SJSA1 (cell line): ENCODE measurements around the gene NDUFB10. TPM values are rescaled to one million over a fixed set of nuclear protein-coding genes. Genes with fewer than 3 reads are reported as not detected.

ENCODE experiments used
- DNase-seq, 2 experiments: peaks; one replicate each; pipeline ENCODE4 v3.0.0-alpha.2; 2015 to 2020; ENCODE audit warnings: low spot score in 2 of 2, low read depth in 1 of 2
- H3K27ac ChIP-seq: fragments of 250-450 bp; sonication (Bioruptor Pico); 2 replicates; pipeline ENCODE4 v1.5.1; 2020; ENCODE audit warnings: mild to moderate bottlenecking, moderate library complexity
- H3K27me3 ChIP-seq: fragments of 250-450 bp; sonication (Bioruptor Pico); replicated peaks from 2 replicates; pipeline ENCODE4 v1.5.1; 2020; ENCODE audit warnings: mild to moderate bottlenecking, moderate library complexity
- H3K36me3 ChIP-seq: fragments of 250-450 bp; sonication (Bioruptor Pico); 2 replicates; pipeline ENCODE4 v1.5.1; 2020; ENCODE audit warnings: mild to moderate bottlenecking
- H3K4me1 ChIP-seq: fragments of 250-450 bp; sonication (Bioruptor Pico); replicated peaks from 2 replicates; pipeline ENCODE4 v1.6.1; 2021; ENCODE audit warnings: mild to moderate bottlenecking
- H3K4me3 ChIP-seq: fragments of 250-450 bp; sonication (Bioruptor Pico); 2 replicates; pipeline ENCODE4 v1.5.1; 2020; ENCODE audit warnings: mild to moderate bottlenecking
- H3K9me3 ChIP-seq: fragments of 250-450 bp; sonication (Bioruptor Pico); replicated peaks from 2 replicates; pipeline ENCODE4 v1.5.1; 2020; ENCODE audit warnings: mild to moderate bottlenecking
- total RNA-seq: library from RNA; depleted of rRNA; stranded (reverse); fragments of >200 nt; shearing (Covaris generic); gene quantifications from 2 replicates; pipeline ENCODE4 v1.2.3, GENCODE V29; 2014

The NDUFB10 gene
- total RNA-seq, 1 experiment from 2014 or later, result 273 TPM

GRCh38 chr16:1998852-1999801 is 39.8 kb downstream of the NDUFB10 start:
- no peak for DNase-seq
- H3K36me3 ChIP-seq, result peaks cover 81% of the 10 kb centered on the region
- H3K27me3 ChIP-seq, result no peaks in the 10 kb centered on the region
- no peak overlapping the region for H3K4me3 ChIP-seq
- H3K9me3 ChIP-seq, result no peaks in the 10 kb centered on the region
- H3K4me1 ChIP-seq, result peaks cover 27% of the 10 kb centered on the region
- H3K27ac ChIP-seq, result no peak overlapping the region

- Histone ChIP-seq H3K27ac (no peak overlapping the region), H3K9me3 (no peaks in the 10 kb centered on the region), H3K27me3 (no peaks in the 10 kb centered on the region), H3K4me3 (no peak overlapping the region), H3K36me3 (peaks cover 85% of the 10 kb centered on the region), H3K4me1 (peaks cover 30% of the 10 kb centered on the region)
- DNase-seq, result no peak
These were observed 40.7 kb downstream of the NDUFB10 start for GRCh38 chr16:1999866-2000514.

- Histone ChIP-seq H3K27me3 (no peaks in the 10 kb centered on the region), H3K27ac (no peak overlapping the region), H3K36me3 (peaks cover 90% of the 10 kb centered on the region), H3K9me3 (no peaks in the 10 kb centered on the region), H3K4me3 (no peak overlapping the region), H3K4me1 (peaks cover 30% of the 10 kb centered on the region)
- DNase-seq, result no peak
These were observed 41.7 kb downstream of the NDUFB10 start for GRCh38 chr16:2001035-2001434.

- DNase-seq, result no peak
- Histone ChIP-seq H3K4me1 (peaks cover 25% of the 10 kb centered on the region), H3K9me3 (no peaks in the 10 kb centered on the region), H3K27ac (no peak overlapping the region), H3K4me3 (no peak overlapping the region), H3K36me3 (peaks cover 88% of the 10 kb centered on the region), H3K27me3 (no peaks in the 10 kb centered on the region)
These were observed 42.4 kb downstream of the NDUFB10 start for GRCh38 chr16:2001456-2002355.

- Histone ChIP-seq H3K4me1 (peaks cover 21% of the 10 kb centered on the region), H3K4me3 (no peak overlapping the region), H3K27ac (no peak overlapping the region), H3K9me3 (no peaks in the 10 kb centered on the region), H3K27me3 (no peaks in the 10 kb centered on the region), H3K36me3 (peaks cover 88% of the 10 kb centered on the region)
- no peak for DNase-seq
These were observed 43.3 kb downstream of the NDUFB10 start for GRCh38 chr16:2002406-2003230.

- Histone ChIP-seq H3K27ac (no peak overlapping the region), H3K4me1 (peaks cover 22% of the 10 kb centered on the region), H3K36me3 (peaks cover 90% of the 10 kb centered on the region), H3K4me3 (no peak overlapping the region), H3K9me3 (no peaks in the 10 kb centered on the region), H3K27me3 (no peaks in the 10 kb centered on the region)
- no peak for DNase-seq
These were observed 44.0 kb downstream of the NDUFB10 start for GRCh38 chr16:2003231-2003826.

- no peak overlapping the region for H3K27ac ChIP-seq
- peaks cover 90% of the 10 kb centered on the region for H3K36me3 ChIP-seq
- H3K9me3 ChIP-seq, result peaks cover under 1% of the 10 kb centered on the region; the same call in 1 of the 2 replicates
- no peaks in the 10 kb centered on the region for H3K27me3 ChIP-seq
- peaks cover 25% of the 10 kb centered on the region for H3K4me1 ChIP-seq
- DNase-seq, result peak; percentile 75 to 96
- no peak overlapping the region for H3K4me3 ChIP-seq
These were observed 44.7 kb downstream of the NDUFB10 start for GRCh38 chr16:2003827-2004641.

GRCh38 chr16:2004795-2005517 is 45.6 kb downstream of the NDUFB10 start:
- no peak for DNase-seq
- Histone ChIP-seq H3K27me3 (no peaks in the 10 kb centered on the region), H3K27ac (no peak overlapping the region), H3K36me3 (peaks cover 86% of the 10 kb centered on the region), H3K4me3 (no peak overlapping the region), H3K4me1 (peaks cover 31% of the 10 kb centered on the region), H3K9me3 (peaks cover 4% of the 10 kb centered on the region; the same call in 1 of the 2 replicates)

- Histone ChIP-seq H3K36me3 (peaks cover 79% of the 10 kb centered on the region), H3K27me3 (no peaks in the 10 kb centered on the region), H3K27ac (no peak overlapping the region), H3K4me3 (no peak overlapping the region), H3K4me1 (peaks cover 38% of the 10 kb centered on the region), H3K9me3 (peaks cover 4% of the 10 kb centered on the region; the same call in 1 of the 2 replicates)
- DNase-seq, result no peak
These were observed 46.3 kb downstream of the NDUFB10 start for GRCh38 chr16:2005646-2006045.

- Histone ChIP-seq H3K4me3 (no peak overlapping the region), H3K27me3 (no peaks in the 10 kb centered on the region), H3K27ac (no peak overlapping the region), H3K9me3 (peaks cover 4% of the 10 kb centered on the region; the same call in 1 of the 2 replicates), H3K36me3 (peaks cover 72% of the 10 kb centered on the region), H3K4me1 (peaks cover 39% of the 10 kb centered on the region)
- DNase-seq, result no peak
These were observed 47.0 kb downstream of the NDUFB10 start for GRCh38 chr16:2006317-2006716.

GRCh38 chr16:2007081-2007836 is 47.9 kb downstream of the NDUFB10 start:
- Histone ChIP-seq H3K27me3 (no peaks in the 10 kb centered on the region), H3K27ac (no peak overlapping the region), H3K9me3 (peaks cover 4% of the 10 kb centered on the region; the same call in 1 of the 2 replicates), H3K4me3 (no peak overlapping the region), H3K36me3 (peaks cover 63% of the 10 kb centered on the region), H3K4me1 (peaks cover 39% of the 10 kb centered on the region)
- no peak for DNase-seq
